Heart left ventricle (tissue), 13 donors: Measurements from ENCODE around the gene CLCA4.
"Not testable (repeated sequence)": the region's sequence is repeated elsewhere in the genome, so short reads cannot be mapped to it uniquely, and the experiment has no call there.

Experiments used
- POLR2A ChIP-seq, 2 donors: fragments of 450-650 bp; IDR thresholded peaks; one replicate each; pipeline ENCODE4 v1.6.1; 2017; ENCODE audit warnings: antibody characterized with exemption in 2 of 2, mild to moderate bottlenecking in 2 of 2, moderate library complexity in 2 of 2
- TF ChIP-seq, protein P1 (sequence below), 12 donors: fragments of 200-600 bp; sonication (generic) in 4 of 12; IDR thresholded peaks; one replicate each; pipeline versions ENCODE4 v1.5.0 to v1.8.0; 2018 to 2022; ENCODE audit warnings: antibody characterized with exemption in 12 of 12, mild to moderate bottlenecking in 5 of 12
- donor health status: ischemic (EF 13 %, LVEDD 7.1; RV severe dilation, severe dysfunction).
- donor health status: DM: no; HTN: yes; CAD: no.
- donor health status: DM: no; HTN: no; CAD: no.
- donor health status: ischemic (EF 25% LVEDD 6.9; RV normal size, moderate dysfunction).
- donor health status: ischemic (EF 25% LVEDD 5.7; RV mildly dilated, moderate dysfunction).
- donor health status: ischemic (EF 35%, LVEDD 5.7; RV mildly dilated, moderate dysfunction).
- donor health status: nonischemic (EF 11% LVEDD 7.7; RV severe dilation, severe dysfunction).
- donor health status: DM: yes; HTN: yes; CAD: no.
- donor health status: PGD.
- donor health status: ischemic (EF 29% LVEDD 5.4; RV normal size, mild dysfunction).
- donor health status: nonischemic (EF 23%, LVEDD 6.1; RV moderate dilation, normal function).

DNA sequence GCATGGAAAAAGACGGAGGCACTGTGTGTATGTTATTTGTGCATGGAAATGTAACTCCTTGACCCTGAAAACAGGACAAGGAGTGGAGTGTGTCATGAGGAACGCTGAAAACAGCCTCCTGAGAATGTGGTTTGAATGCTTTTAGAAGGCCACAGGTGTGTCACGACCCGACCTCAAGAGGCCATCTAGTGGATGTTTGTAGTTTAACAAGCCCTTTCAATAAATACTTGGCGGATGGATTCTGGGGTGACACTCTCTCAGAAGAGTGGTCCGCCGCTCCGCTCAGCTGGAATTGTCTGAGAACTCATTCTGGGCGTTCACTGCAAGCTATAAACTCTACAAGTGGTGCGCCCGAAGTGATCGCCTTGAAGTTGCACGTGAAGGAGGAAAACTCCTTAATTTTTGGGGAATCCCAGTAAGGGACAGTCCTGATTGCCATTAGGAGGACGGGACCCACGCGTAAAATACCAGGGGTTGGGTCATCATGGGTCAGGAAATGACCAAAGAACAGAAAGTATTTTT lies 44.7 kb upstream of the CLCA4 start:
- not testable (repeated sequence) for TF ChIP-seq POLR2A (IDR thresholded peaks at IDR 0.05)
- TF ChIP-seq, protein P1, sequence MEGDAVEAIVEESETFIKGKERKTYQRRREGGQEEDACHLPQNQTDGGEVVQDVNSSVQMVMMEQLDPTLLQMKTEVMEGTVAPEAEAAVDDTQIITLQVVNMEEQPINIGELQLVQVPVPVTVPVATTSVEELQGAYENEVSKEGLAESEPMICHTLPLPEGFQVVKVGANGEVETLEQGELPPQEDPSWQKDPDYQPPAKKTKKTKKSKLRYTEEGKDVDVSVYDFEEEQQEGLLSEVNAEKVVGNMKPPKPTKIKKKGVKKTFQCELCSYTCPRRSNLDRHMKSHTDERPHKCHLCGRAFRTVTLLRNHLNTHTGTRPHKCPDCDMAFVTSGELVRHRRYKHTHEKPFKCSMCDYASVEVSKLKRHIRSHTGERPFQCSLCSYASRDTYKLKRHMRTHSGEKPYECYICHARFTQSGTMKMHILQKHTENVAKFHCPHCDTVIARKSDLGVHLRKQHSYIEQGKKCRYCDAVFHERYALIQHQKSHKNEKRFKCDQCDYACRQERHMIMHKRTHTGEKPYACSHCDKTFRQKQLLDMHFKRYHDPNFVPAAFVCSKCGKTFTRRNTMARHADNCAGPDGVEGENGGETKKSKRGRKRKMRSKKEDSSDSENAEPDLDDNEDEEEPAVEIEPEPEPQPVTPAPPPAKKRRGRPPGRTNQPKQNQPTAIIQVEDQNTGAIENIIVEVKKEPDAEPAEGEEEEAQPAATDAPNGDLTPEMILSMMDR (IDR thresholded peaks at IDR 0.05): peak; percentile 36 to 63 (median 50)
